Caco-2 (cell line): ENCODE results near the gene GSTK1. TPM values are rescaled to one million over a fixed set of nuclear protein-coding genes. Genes with fewer than 3 reads are reported as not detected.

Source experiments
- BruUV-seq: library from RNA; stranded (reverse); fragments of 400-500 nt; replicated peaks from 2 replicates; lab custom pipeline; 2021; lab: Mats Ljungman, UMichigan
- CTCF ChIA-PET: fragments of 300-600 bp; sonication (Branson Sonifier 250); formaldehyde crosslinking; loops from one replicate; lab custom pipeline; 2022; ENCODE audit warnings: antibody characterized with exemption; lab: Charles Lee
- POLR2A ChIA-PET: fragments of 300-600 bp; sonication (Branson Sonifier 250); formaldehyde crosslinking; loops from one replicate; lab custom pipeline; 2022; ENCODE audit warnings: antibody characterized with exemption; lab: Charles Lee
- DNase-seq, 2 experiments: peaks; one replicate each; pipeline versions ENCODE4 v3.0.0 to v3.0.0-alpha.2; 2020 to 2022
- H3K27me3 ChIP-seq: replicated peaks from 2 replicates; pipeline ENCODE4 v1.6.0; 2011; ENCODE audit warnings: low read length; ENCODE audit not compliant: control insufficient read depth, insufficient read depth
- H3K36me3 ChIP-seq: 2 replicates; pipeline ENCODE4 v1.5.1; 2011; ENCODE audit warnings: low read length; ENCODE audit not compliant: control insufficient read depth, insufficient read depth
- H3K4me1 ChIP-seq: fragments of 250-450 bp; sonication (Bioruptor Pico); 2 replicates; pipeline ENCODE4 v1.5.1; 2020; ENCODE audit warnings: mild to moderate bottlenecking
- H3K4me3 ChIP-seq: 2 replicates; pipeline ENCODE4 v1.5.1; 2011; ENCODE audit warnings: low read depth, mild to moderate bottlenecking, control low read depth, low read length
- H3K9me3 ChIP-seq: fragments of 250-450 bp; sonication (Bioruptor Pico); 2 replicates; pipeline ENCODE4 v1.5.1; 2020; ENCODE audit warnings: mild to moderate bottlenecking, moderate library complexity
- H3K27ac Mint-ChIP-seq: one replicate; pipeline ENCODE4 v1.8.0; 2022; ENCODE audit warnings: mixed read lengths; ENCODE audit not compliant: unreplicated experiment
- H3K27me3 Mint-ChIP-seq: one replicate; pipeline ENCODE4 v1.8.0; 2022; ENCODE audit warnings: mixed read lengths; ENCODE audit not compliant: insufficient read depth, unreplicated experiment
- H3K36me3 Mint-ChIP-seq: one replicate; pipeline ENCODE4 v1.8.0; 2022; ENCODE audit warnings: mild to moderate bottlenecking, mixed read lengths; ENCODE audit not compliant: insufficient read depth, unreplicated experiment
- H3K4me1 Mint-ChIP-seq: one replicate; pipeline ENCODE4 v1.8.0; 2022; ENCODE audit warnings: low read depth, mixed read lengths; ENCODE audit not compliant: unreplicated experiment
- H3K4me3 Mint-ChIP-seq: one replicate; pipeline ENCODE4 v1.8.0; 2022; ENCODE audit warnings: mild to moderate bottlenecking, moderate library complexity, mixed read lengths; ENCODE audit not compliant: unreplicated experiment
- H3K9me3 Mint-ChIP-seq: one replicate; pipeline ENCODE4 v1.8.0; 2022; ENCODE audit warnings: mixed read lengths; ENCODE audit not compliant: unreplicated experiment
- CTCF ChIP-seq, 2 experiments: fragments of 200-600 bp in 1 of 2; IDR thresholded peaks; 1 replicate in 1 of 2; 2 replicates in 1 of 2; pipeline versions ENCODE4 v1.5.1 to v1.8.0; 2011 to 2022; ENCODE audit warnings: antibody characterized with exemption in 1 of 2, control low read depth in 1 of 2, inconsistent platforms in 1 of 2, low read depth in 1 of 2, low read length in 1 of 2, mild to moderate bottlenecking in 1 of 2, moderate library complexity in 1 of 2; ENCODE audit not compliant: insufficient read depth in 1 of 2, severe bottlenecking in 1 of 2, unreplicated experiment in 1 of 2
- intact Hi-C: fragments of 100-400 bp; cut with micrococcal nuclease; formaldehyde crosslinking; loops from one replicate; pipeline ENCODE4 v1.10.0; 2022; ENCODE audit not compliant: unreplicated experiment
- total RNA-seq: library from RNA; stranded (reverse); gene quantifications from 2 replicates; pipeline ENCODE4 v1.2.3, GENCODE V29; 2022

Gene GSTK1
- total RNA-seq, 1 experiment from 2014 or later = 134 TPM

GRCh38 chr7:143256325-143256724, 6.9 kb upstream of the GSTK1 start:
- intact Hi-C loops = no loop called here
- H3K27ac Mint-ChIP-seq = no peak overlapping the region
- no peak for DNase-seq
- no peaks in the 10 kb centered on the region for H3K27me3 ChIP-seq
- ChIA-PET CTCF (no interaction called here), POLR2A (interaction anchor here (0.6 kb wide), 1 partner anchor 41 kb away, joined by 3 read pairs; no protein-coding TSS in a partner anchor)
- no peak overlapping the region for H3K4me3 Mint-ChIP-seq
- H3K9me3 ChIP-seq = 0 out of 2 replicates have a peak, but pooled peaks cover 2% of the 10 kb centered on the region
- TF ChIP-seq CTCF (IDR thresholded peaks at IDR 0.05; ENCODE audit: insufficient read depth in 1 of 2, low read depth in 1 of 2, low read length in 1 of 2, severe bottlenecking in 1 of 2, unreplicated experiment in 1 of 2) = no peak
- no TSS peak for BruUV-seq
- no peaks in the 10 kb centered on the region for H3K36me3 ChIP-seq
- no peak overlapping the region for H3K4me3 ChIP-seq
- peaks cover 26% of the 10 kb centered on the region for H3K4me1 Mint-ChIP-seq
- H3K4me1 ChIP-seq = peaks cover 18% of the 10 kb centered on the region
- H3K9me3 Mint-ChIP-seq = peaks cover 14% of the 10 kb centered on the region
- no peaks in the 10 kb centered on the region for H3K36me3 Mint-ChIP-seq
- no peaks in the 10 kb centered on the region for H3K27me3 Mint-ChIP-seq

- Histone ChIP-seq H3K9me3 (0 out of 2 replicates have a peak, but pooled peaks cover 2% of the 10 kb centered on the region), H3K27me3 (no peaks in the 10 kb centered on the region), H3K4me3 (no peak overlapping the region), H3K4me1 (peaks cover 18% of the 10 kb centered on the region), H3K36me3 (no peaks in the 10 kb centered on the region)
- POLR2A ChIA-PET = no interaction called here
- BruUV-seq = no TSS peak
- Mint-ChIP-seq H3K4me1 (peaks cover 26% of the 10 kb centered on the region), H3K27me3 (no peaks in the 10 kb centered on the region), H3K27ac (no peak overlapping the region), H3K9me3 (peaks cover 20% of the 10 kb centered on the region), H3K36me3 (no peaks in the 10 kb centered on the region), H3K4me3 (no peak overlapping the region)
- TF ChIP-seq CTCF (IDR thresholded peaks at IDR 0.05; ENCODE audit: insufficient read depth in 1 of 2, low read depth in 1 of 2, low read length in 1 of 2, severe bottlenecking in 1 of 2, unreplicated experiment in 1 of 2) = no peak
- DNase-seq = no peak
- CTCF ChIA-PET = no interaction called here
- intact Hi-C loops = no loop called here
Observed at GRCh38 chr7:143256932-143257331, 6.3 kb upstream of the GSTK1 start.

- BruUV-seq = no TSS peak
- Histone ChIP-seq H3K4me1 (peaks cover 18% of the 10 kb centered on the region), H3K36me3 (no peaks in the 10 kb centered on the region), H3K27me3 (no peaks in the 10 kb centered on the region), H3K9me3 (0 out of 2 replicates have a peak, but pooled peaks cover 2% of the 10 kb centered on the region), H3K4me3 (no peak overlapping the region)
- intact Hi-C loops = no loop called here
- Mint-ChIP-seq H3K27ac (no peak overlapping the region), H3K4me3 (no peak overlapping the region), H3K9me3 (peaks cover 24% of the 10 kb centered on the region), H3K4me1 (peaks cover 26% of the 10 kb centered on the region), H3K27me3 (no peaks in the 10 kb centered on the region), H3K36me3 (no peaks in the 10 kb centered on the region)
- DNase-seq = no peak
- ChIA-PET POLR2A (no interaction called here), CTCF (no interaction called here)
- no peak for TF ChIP-seq CTCF (IDR thresholded peaks at IDR 0.05; ENCODE audit: insufficient read depth in 1 of 2, low read depth in 1 of 2, low read length in 1 of 2, severe bottlenecking in 1 of 2, unreplicated experiment in 1 of 2)
Observed at GRCh38 chr7:143257501-143257900, 5.7 kb upstream of the GSTK1 start.
